HG03521 (cell line): ENCODE data around the gene TOX4.
A peak's percentile ranks its signal among the peaks of the same experiment; 100 is the strongest.

ENCODE experiments used
- ATAC-seq: cut with Tn5 transposase; IDR thresholded peaks from one replicate; pipeline ENCODE4 v1.9.1; 2021; ENCODE audit warnings: mild to moderate bottlenecking, moderate library complexity; ENCODE audit not compliant: unreplicated experiment

The TOX4 gene

GRCh38 chr14:21501568-21501967 is 24.6 kb downstream of the TOX4 start:
- no peak for ATAC-seq

GRCh38 chr14:21503376-21503775 is 26.4 kb downstream of the TOX4 start:
- ATAC-seq = no peak

GRCh38 chr14:21505012-21505553 is 28.1 kb downstream of the TOX4 start:
- peak; percentile 72 for ATAC-seq

- ATAC-seq = no peak
These were observed 29.6 kb downstream of the TOX4 start for GRCh38 chr14:21506557-21506956.

GRCh38 chr14:21509432-21510143 is 32.6 kb downstream of the TOX4 start:
- no peak for ATAC-seq

- ATAC-seq = peak; percentile 98
These were observed 34.0 kb downstream of the TOX4 start, which contains the start of gene METTL3 for GRCh38 chr14:21510735-21511657. METTL3 (minus strand) TSS chr14:21511340; CDS start chr14:21511223, 117 bp downstream.

- ATAC-seq = no peak
These were observed 37.3 kb downstream of the TOX4 start for GRCh38 chr14:21514341-21514740.

GRCh38 chr14:21518725-21519124 is 41.7 kb downstream of the TOX4 start:
- no peak for ATAC-seq

- ATAC-seq = no peak
These were observed 43.8 kb downstream of the TOX4 start for GRCh38 chr14:21520767-21521166.

- no peak for ATAC-seq
These were observed 44.5 kb downstream of the TOX4 start for GRCh38 chr14:21521501-21521900.

- no peak for ATAC-seq
These were observed 46.2 kb downstream of the TOX4 start for GRCh38 chr14:21523203-21523602.

- no peak for ATAC-seq
These were observed 47.8 kb downstream of the TOX4 start for GRCh38 chr14:21524575-21525490.

GRCh38 chr14:21525571-21525961 is 48.6 kb downstream of the TOX4 start:
- no peak for ATAC-seq

- ATAC-seq = no peak
These were observed 49.1 kb downstream of the TOX4 start, which contains the start of gene SALL2 for GRCh38 chr14:21525962-21526671. SALL2 (minus strand) TSS chr14:21526346; CDS start chr14:21526127, 219 bp downstream.

GRCh38 chr14:21526672-21527317 is 49.8 kb downstream of the TOX4 start:
- no peak for ATAC-seq

GRCh38 chr14:21527318-21527679 is 50.3 kb downstream of the TOX4 start:
- ATAC-seq = no peak

GRCh38 chr14:21528381-21529348 is 51.7 kb downstream of the TOX4 start:
- ATAC-seq = no peak

- no peak for ATAC-seq
These were observed 52.5 kb downstream of the TOX4 start for GRCh38 chr14:21529515-21529914.
